Endothelial cell of umbilical vein (primary cell): ENCODE data around the gene DCDC1. TPM values are rescaled to one million over a fixed set of nuclear protein-coding genes. Genes with fewer than 3 reads are reported as not detected.

Experiments used
- BruUV-seq: library from RNA; stranded (reverse); fragments of 400-500 nt; replicated peaks from 2 replicates; lab custom pipeline; 2021; lab: Mats Ljungman, UMichigan
- CTCF ChIA-PET: fragments of 300-600, 350-600 bp; sonication (Branson Sonifier 250); formaldehyde crosslinking; loops from one replicate; lab custom pipeline; 2021; ENCODE audit warnings: antibody characterized with exemption, inconsistent platforms; lab: Charles Lee
- POLR2A ChIA-PET: fragments of 300-600, 350-600 bp; sonication (Branson Sonifier 250); formaldehyde crosslinking; loops from one replicate; lab custom pipeline; 2021; ENCODE audit warnings: antibody characterized with exemption, inconsistent platforms; lab: Charles Lee
- DNase-seq: peaks from one replicate; pipeline ENCODE4 v3.0.0-alpha.2; 2011; ENCODE audit warnings: low read depth, low spot score
- FAIRE-seq: peaks from 2 replicates; lab custom pipeline; 2011; peaks lifted over from hg19 to GRCh38; lab: Jason Lieb, UNC
- H2AFZ ChIP-seq: 2 replicates; pipeline ENCODE4 v1.6.0; 2012; ENCODE audit warnings: low read depth, low read length, control low read depth, inconsistent platforms
- H3K27ac ChIP-seq: 2 replicates; pipeline ENCODE4 v1.5.1; 2011; ENCODE audit warnings: low read depth, mild to moderate bottlenecking, control low read depth, low read length, moderate library complexity; ENCODE audit not compliant: insufficient read depth
- H3K27me3 ChIP-seq, 2 experiments: 2 replicates each; pipeline versions ENCODE4 v1.6.0 to v1.6.1; 2011; ENCODE audit warnings: low read length in 2 of 2, mixed read lengths in 1 of 2; ENCODE audit not compliant: control insufficient read depth in 2 of 2, insufficient read depth in 2 of 2
- H3K36me3 ChIP-seq, 2 experiments: 2 replicates in 1 of 2; 3 replicates in 1 of 2; pipeline ENCODE4 v1.5.1; 2011; ENCODE audit warnings: low read length in 2 of 2, mild to moderate bottlenecking in 1 of 2, moderate library complexity in 1 of 2; ENCODE audit not compliant: control insufficient read depth in 2 of 2, insufficient read depth in 2 of 2; ENCODE audit errors: extremely low read depth in 1 of 2
- H3K4me1 ChIP-seq: 3 replicates; pipeline ENCODE4 v1.5.1; 2011; ENCODE audit warnings: mild to moderate bottlenecking, low read length; ENCODE audit not compliant: control insufficient read depth, insufficient read depth; ENCODE audit errors: extremely low read depth
- H3K4me2 ChIP-seq: 2 replicates; pipeline ENCODE4 v1.6.1; 2011; ENCODE audit warnings: low read length, control low read depth, mixed read lengths; ENCODE audit not compliant: insufficient read depth
- H3K4me3 ChIP-seq, 3 experiments: fragments of 200-600 bp in 1 of 3; sonication (generic), shearing (Covaris generic) in 1 of 3; replicated peaks in 1 of 3; 2 replicates each; pipeline ENCODE4 v1.5.1; 2011 to 2016; ENCODE audit warnings: control low read depth in 3 of 3, low read length in 3 of 3, mild to moderate bottlenecking in 2 of 3, inconsistent platforms in 1 of 3, low read depth in 1 of 3, moderate library complexity in 1 of 3; ENCODE audit not compliant: insufficient read depth in 1 of 3
- H3K79me2 ChIP-seq: 2 replicates; pipeline ENCODE4 v1.6.0; 2012; ENCODE audit warnings: low read length, inconsistent platforms; ENCODE audit not compliant: control insufficient read depth, insufficient read depth
- H3K9ac ChIP-seq: replicated peaks from 2 replicates; pipeline ENCODE3; 2011; ENCODE audit warnings: low read length, control low read depth; ENCODE audit not compliant: insufficient read depth; ENCODE audit errors: extremely low read depth
- H3K9me1 ChIP-seq: replicated peaks from 3 replicates; pipeline ENCODE4 v1.6.0; 2011; ENCODE audit warnings: mild to moderate bottlenecking, low read length; ENCODE audit not compliant: control insufficient read depth, insufficient read depth; ENCODE audit errors: extremely low read depth
- H3K9me3 ChIP-seq: replicated peaks from 2 replicates; pipeline ENCODE4 v1.5.1; 2012; ENCODE audit warnings: low read length, inconsistent platforms; ENCODE audit not compliant: control insufficient read depth, insufficient read depth
- H4K20me1 ChIP-seq: replicated peaks from 2 replicates; pipeline ENCODE3; 2011; ENCODE audit warnings: mild to moderate bottlenecking, low read length; ENCODE audit not compliant: control insufficient read depth, insufficient read depth; ENCODE audit errors: extremely low read depth
- CTCF ChIP-seq, 2 donors: IDR thresholded peaks; 1 replicate in 1 of 2; 2 replicates in 1 of 2; pipeline ENCODE4 v1.5.1; 2011; ENCODE audit warnings: low read length in 2 of 2, mild to moderate bottlenecking in 2 of 2, moderate library complexity in 2 of 2, control low read depth in 1 of 2, inconsistent platforms in 1 of 2, low read depth in 1 of 2; ENCODE audit not compliant: insufficient read depth in 1 of 2; ENCODE audit errors: extremely low read depth in 1 of 2
- EZH2 ChIP-seq: IDR thresholded peaks from 2 replicates; pipeline ENCODE4 v1.6.1; 2012; ENCODE audit warnings: borderline replicate concordance, low read depth, mild to moderate bottlenecking, moderate library complexity, low read length, inconsistent platforms; ENCODE audit not compliant: severe bottlenecking
- FOS ChIP-seq: IDR thresholded peaks from 2 replicates; pipeline ENCODE4 v1.6.1; 2011; ENCODE audit warnings: mild to moderate bottlenecking, low read length, moderate library complexity, borderline replicate concordance; ENCODE audit not compliant: insufficient read depth
- GATA2 ChIP-seq: IDR thresholded peaks from 2 replicates; pipeline ENCODE4 v1.7.0; 2011; ENCODE audit warnings: low read depth, mild to moderate bottlenecking, moderate library complexity, mixed read lengths, low read length; ENCODE audit not compliant: insufficient read length, insufficient read depth
- JUN ChIP-seq: IDR thresholded peaks from 2 replicates; pipeline ENCODE4 v1.6.1; 2011; ENCODE audit warnings: borderline replicate concordance, low read depth; ENCODE audit not compliant: insufficient read length, insufficient read depth
- MAX ChIP-seq: IDR thresholded peaks from 2 replicates; pipeline ENCODE4 v1.6.1; 2011; ENCODE audit not compliant: insufficient read depth, insufficient read length
- MYC ChIP-seq: IDR thresholded peaks from one replicate; pipeline ENCODE4 v1.6.1; 2011; ENCODE audit warnings: mild to moderate bottlenecking, low read depth, low read length
- POLR2A ChIP-seq: IDR thresholded peaks from 2 replicates; pipeline ENCODE4 v1.6.1; 2012; ENCODE audit warnings: low read depth, mild to moderate bottlenecking, control low read depth, low read length
- POLR2AphosphoS5 ChIP-seq: IDR thresholded peaks from 2 replicates; pipeline ENCODE4 v1.6.1; 2012; ENCODE audit warnings: low read depth, mild to moderate bottlenecking, control low read depth, low read length, moderate library complexity; ENCODE audit not compliant: insufficient read depth
- dilution Hi-C: fragments of 300-500 bp; cut with MboI; formaldehyde crosslinking; loops from one replicate; pipeline ENCODE4 v1.15.0; 2019; ENCODE audit warnings: low sequenced_read_pairs; ENCODE audit not compliant: extremely low pct_ligation_motif_present
- intact Hi-C: fragments of 100-400 bp; cut with micrococcal nuclease; formaldehyde crosslinking; loops from one replicate; pipeline ENCODE4 v1.10.0; 2022
- polyA plus RNA-seq, 4 experiments: library from polyadenylated mRNA; depleted of rRNA in 3 of 4; stranded (reverse) in 3 of 4; unstranded in 1 of 4; fragments of >200 nt; gene quantifications; 2 replicates each; pipeline versions ENCODE4 v1.2.1 to v1.2.3, GENCODE V29; 2011 to 2012; ENCODE audit warnings: missing spikeins in 1 of 4
- total RNA-seq: library from RNA; stranded (reverse); gene quantifications from 2 replicates; pipeline ENCODE4 v1.2.3, GENCODE V29; 2021

The DCDC1 gene
- total and polyA plus RNA-seq, 2 donors (not counting 3 experiments of a cell fraction or from before 2014, with no cell fraction given) = 0.04 TPM; not detected in 1

GRCh38 chr11:30875806-30876205 is 493.7 kb downstream of the DCDC1 start:
- TF ChIP-seq MAX (no peak), GATA2 (no peak)
- no peaks in the 10 kb centered on the region for H3K9me3 ChIP-seq
- no peak overlapping the region for H3K27ac ChIP-seq
- DNase-seq (no peak), FAIRE-seq (no peak)
- intact Hi-C loops (loop anchor here (5.0 to 10.0 kb wide), 2 partner anchors 119 to 551 kb away; partner anchors contain the start of gene ARL14EP), dilution Hi-C loops (no loop called here)
- H3K36me3 ChIP-seq = no peaks in the 10 kb centered on the region
- no TSS peak for BruUV-seq
- H3K4me2 ChIP-seq = no peak overlapping the region
- no peak overlapping the region for H3K4me3 ChIP-seq
- ChIA-PET POLR2A (interaction anchor here (0.7 kb wide), 1 partner anchor 149 kb away, joined by 4 read pairs; no protein-coding TSS in a partner anchor), CTCF (no interaction called here)
- H3K27me3 ChIP-seq = no peaks in the 10 kb centered on the region
- no peaks in the 10 kb centered on the region for H3K79me2 ChIP-seq
- peaks cover 16% of the 10 kb centered on the region for H3K4me1 ChIP-seq
- H3K9ac ChIP-seq = no peak overlapping the region
- H3K9me1 ChIP-seq = no peaks in the 10 kb centered on the region
- no peaks in the 10 kb centered on the region for H4K20me1 ChIP-seq
- no peak overlapping the region for H2AFZ ChIP-seq

GRCh38 chr11:30873924-30874610 is 495.5 kb downstream of the DCDC1 start:
- ChIA-PET CTCF (interaction anchor here (1.0 kb wide), 1 partner anchor 746 kb away, joined by 3 read pairs; no protein-coding TSS in a partner anchor), POLR2A (no interaction called here)
- Histone ChIP-seq H3K4me2 (no peak overlapping the region), H3K79me2 (no peaks in the 10 kb centered on the region), H3K4me1 (peaks cover 4% of the 10 kb centered on the region), H2AFZ (no peak overlapping the region), H3K27me3 (no peaks in the 10 kb centered on the region), H4K20me1 (no peaks in the 10 kb centered on the region), H3K9me1 (no peaks in the 10 kb centered on the region), H3K9ac (no peak overlapping the region), H3K36me3 (no peaks in the 10 kb centered on the region), H3K9me3 (no peaks in the 10 kb centered on the region), H3K4me3 (no peak overlapping the region), H3K27ac (no peak overlapping the region)
- intact Hi-C loops (loop anchor here (10.0 kb wide), 1 partner anchor 549 kb away; the partner anchor contains the start of gene ARL14EP), dilution Hi-C loops (no loop called here)
- DNase-seq (no peak), FAIRE-seq (no peak)
- BruUV-seq = no TSS peak
- no peak for TF ChIP-seq GATA2
- TF ChIP-seq POLR2AphosphoS5 = no peak
- no peak for TF ChIP-seq EZH2
- TF ChIP-seq FOS = no peak
- no peak for TF ChIP-seq MAX
- no peak for TF ChIP-seq JUN
- no peak for TF ChIP-seq POLR2A
- no peak for TF ChIP-seq MYC
- no peak for TF ChIP-seq CTCF (IDR thresholded peaks at IDR 0.05; ENCODE audit: extremely low read depth in 1 of 2, insufficient read depth in 1 of 2, low read depth in 1 of 2, low read length in 2 of 2)
